DMS79 treated with DMSO at 0.1 percent for 48 hours (cell line): ENCODE measurements around the gene IGFBP7.
A peak's percentile ranks its signal among the peaks of the same experiment; 100 is the strongest.

ENCODE experiments used
- DNase-seq: peaks from one replicate; lab custom pipeline; 2025; lab: John Stamatoyannopoulos, UW

IGFBP7 gene

DNA sequence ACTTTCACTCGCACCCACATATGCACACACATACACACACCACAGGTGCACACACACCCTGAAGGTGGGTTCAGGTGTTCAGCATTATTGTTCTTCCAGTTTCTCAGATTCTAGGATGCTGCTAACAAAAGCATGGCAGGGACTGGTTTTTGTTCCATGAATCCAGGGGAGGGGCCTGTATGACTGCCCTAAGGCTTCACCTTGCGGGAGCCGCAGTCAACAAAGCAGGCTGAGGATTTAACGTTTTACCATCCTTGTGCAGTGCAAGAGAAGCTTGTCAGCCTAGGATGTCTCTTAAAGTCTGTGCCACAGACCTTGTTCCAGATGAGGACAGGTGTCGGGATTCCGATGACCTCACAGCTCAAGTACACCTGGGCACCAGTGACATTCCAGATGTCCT, 69.7 kb downstream of the IGFBP7 start:
- peak; percentile 48 for DNase-seq

DNA sequence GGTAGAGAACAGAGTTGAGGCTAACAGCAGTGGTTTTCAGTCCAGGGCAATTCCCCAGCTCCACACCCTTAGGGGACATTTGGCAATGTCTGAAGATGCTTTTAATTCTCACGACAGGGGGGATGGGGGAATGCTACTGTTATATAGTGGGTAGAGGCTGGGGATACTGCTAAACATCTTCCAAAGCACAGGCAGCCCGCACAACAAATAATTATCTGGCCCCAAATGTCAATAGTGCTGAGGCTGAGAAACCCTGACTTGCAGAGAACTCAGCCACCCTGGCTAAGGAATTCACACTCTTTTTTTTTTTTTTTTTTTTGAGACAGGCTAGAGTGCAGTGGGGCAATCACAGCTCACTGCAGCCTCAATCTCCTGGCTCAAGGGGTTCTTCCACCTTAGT, 70.8 kb downstream of the IGFBP7 start:
- DNase-seq: no peak

DNA sequence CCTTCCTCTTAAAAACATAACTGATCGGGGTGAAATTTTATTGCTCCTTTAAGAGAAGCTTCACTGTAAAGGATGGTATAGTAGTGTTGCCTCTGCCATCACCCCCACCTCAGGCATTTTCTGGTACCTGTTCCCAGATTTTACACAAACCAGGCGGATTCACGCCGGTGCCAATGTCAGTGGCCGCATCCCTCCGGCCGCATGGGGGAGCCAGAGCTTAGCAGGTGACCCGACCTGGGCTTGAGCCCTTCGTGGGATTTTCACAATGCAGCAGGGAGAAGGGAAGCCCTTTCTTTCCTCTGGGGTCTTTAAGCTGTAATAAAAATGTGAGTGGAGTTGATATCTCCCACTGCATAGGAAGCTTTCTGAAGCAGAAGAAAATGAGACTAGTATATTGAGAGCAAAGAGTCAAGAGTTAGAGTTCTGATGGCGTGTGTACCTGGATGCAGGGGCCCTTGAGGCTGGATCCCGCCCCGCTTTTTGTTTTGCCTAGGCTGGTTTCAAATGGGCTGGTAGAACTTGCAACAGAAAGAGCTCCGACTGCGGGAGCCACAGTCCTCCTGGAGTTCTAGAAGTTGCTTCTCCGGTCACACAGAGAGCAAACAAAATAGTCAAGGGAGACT, 72.1 kb downstream of the IGFBP7 start:
- DNase-seq: peak; percentile 25

DNA sequence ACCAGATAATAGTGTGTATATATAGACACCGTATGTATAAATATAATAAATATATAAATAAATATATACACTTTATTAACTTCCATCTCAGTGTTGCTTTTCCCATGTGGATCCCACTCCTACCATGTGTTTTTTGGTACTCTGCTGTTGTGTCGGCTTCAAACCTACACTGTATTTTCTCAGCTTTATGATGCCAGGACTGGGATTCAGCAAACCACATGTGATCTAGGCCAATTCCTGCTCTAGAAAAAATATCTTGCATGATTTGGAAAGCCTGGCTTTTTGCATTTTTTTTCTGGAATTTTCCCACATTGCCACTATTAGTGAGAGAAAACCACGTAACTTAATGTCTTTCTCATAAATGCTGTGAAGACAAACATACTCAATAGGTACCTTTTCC, 75.7 kb downstream of the IGFBP7 start:
- no peak for DNase-seq

DNA sequence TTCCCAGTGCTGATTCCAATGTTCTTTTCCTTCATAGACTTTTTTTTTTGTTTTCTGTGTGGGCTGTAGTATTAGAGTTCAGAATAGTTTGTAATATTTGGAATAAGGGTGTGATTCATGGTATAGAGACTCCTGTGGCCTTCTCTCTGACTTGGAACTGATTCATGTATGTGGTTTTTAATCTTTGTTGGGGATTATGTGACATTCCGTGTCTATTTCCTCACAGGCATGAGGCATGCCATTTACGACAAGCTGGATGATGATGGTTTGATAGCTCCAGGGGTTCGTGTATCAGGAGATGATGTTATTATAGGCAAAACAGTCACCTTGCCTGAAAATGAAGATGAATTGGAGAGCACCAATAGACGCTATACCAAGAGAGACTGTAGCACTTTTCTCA, 87.1 kb downstream of the IGFBP7 start:
- no peak for DNase-seq

DNA sequence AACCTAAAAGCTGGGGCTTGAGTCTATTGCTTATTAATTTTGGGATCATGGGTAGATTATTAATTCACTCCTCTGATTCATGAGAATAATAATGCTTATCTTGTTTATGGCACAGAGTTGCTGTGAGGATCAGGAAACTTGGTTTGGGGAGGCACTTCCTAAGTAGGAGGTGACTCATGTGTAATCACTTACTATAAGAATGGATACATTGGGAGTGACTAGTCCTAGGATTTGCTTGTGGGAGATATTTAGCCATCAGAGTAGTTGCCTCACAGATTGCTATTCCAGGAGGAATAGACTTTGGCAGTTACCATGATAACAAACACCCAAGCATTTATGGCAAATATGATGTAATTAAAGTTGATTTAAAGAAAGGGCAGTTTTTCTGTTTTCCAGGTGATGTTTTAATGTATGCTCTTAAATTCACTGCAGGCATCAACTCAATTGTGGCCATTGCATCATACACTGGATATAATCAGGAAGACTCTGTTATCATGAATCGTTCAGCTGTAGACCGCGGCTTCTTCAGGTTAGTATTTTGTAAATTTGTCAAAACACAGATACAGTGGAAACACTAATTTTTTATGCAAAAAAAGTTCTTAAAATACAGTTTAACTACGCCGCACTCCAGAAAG, 89.6 kb downstream of the IGFBP7 start:
- DNase-seq: no peak

DNA sequence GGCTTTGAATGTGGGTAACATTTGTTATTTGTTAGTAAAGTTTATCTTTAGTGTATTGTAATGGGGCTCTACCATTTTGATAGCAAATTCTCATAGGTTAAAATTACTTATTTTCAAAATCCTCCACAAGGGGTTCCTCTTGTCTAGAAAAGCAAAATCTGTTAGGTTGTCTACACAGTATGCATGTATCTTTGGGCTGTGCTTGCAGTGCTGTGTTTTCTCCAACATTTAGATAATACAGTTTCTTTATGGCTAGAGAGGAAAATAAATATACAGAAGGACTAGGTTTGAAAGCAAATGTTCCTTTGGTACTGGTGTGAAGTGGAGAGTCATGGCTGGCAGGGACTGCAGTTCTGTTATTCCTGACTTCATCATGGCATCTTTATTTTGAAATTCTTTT, 91.2 kb downstream of the IGFBP7 start:
- DNase-seq: no peak

DNA sequence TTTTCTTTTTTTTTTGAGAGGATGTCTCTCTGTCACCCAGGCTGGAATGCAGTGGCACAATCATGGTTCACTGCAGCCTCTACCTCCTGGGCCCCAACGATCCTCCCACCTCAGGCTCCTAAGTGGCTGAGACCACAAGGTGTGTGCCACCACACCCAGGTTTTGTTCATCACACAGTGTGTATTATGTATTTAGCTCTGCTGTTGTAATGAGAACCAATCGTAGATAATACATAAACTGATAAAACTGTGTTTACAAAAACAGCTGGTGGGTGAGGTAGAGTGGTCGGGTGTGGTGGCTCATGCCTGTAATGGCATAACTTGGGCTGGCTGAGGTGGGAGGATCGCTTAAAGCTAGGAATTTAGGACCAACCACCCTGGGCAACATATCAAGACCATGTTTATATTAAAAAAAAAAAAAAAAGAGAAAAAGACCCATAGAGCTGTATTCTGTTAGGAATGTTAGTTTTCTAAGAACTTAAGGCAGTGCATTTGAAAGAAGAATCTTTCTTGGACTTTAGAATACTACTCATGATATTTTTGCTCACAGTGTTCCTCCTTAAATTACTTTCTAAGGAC, 96.6 kb downstream of the IGFBP7 start:
- no peak for DNase-seq

DNA sequence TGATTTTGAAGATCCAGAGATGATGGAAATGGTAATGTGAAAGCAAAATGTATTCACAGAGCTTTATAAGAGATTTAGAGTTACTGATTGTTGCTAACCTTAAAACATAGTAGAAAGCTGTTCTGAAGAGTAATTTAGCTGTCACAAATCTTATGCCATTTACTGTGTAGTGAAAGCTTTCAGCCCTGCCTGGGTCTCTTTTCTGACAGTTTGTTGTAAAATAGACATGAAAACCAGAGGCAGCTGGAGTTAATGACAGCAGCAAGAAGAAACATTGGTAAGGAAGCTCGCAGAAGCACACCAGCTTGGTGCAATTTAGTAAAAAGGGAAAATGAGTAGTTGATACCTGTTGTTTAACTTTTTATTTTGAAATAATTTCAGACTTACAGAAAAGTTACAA, 110.4 kb downstream of the IGFBP7 start:
- no peak for DNase-seq

DNA sequence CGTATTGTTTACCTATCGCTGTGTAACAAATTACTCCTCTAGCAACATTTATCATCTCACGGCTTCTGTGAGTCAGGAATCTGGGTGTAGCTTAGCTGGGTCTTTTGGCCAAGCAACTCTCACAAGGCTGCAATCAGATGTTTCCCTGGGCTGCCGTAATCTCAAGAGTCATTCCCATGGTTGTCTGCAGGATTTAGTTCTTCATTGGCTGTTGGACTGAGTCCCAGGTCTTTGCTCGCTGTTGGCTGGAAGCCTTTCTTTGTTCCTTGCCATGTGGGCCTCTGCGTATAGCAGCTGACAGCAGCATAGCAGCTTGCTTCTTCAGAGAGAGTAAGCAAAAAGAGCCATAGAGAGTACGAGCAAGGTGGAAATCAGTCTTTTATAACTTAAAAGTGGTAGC, 114.7 kb downstream of the IGFBP7 start:
- DNase-seq: no peak

DNA sequence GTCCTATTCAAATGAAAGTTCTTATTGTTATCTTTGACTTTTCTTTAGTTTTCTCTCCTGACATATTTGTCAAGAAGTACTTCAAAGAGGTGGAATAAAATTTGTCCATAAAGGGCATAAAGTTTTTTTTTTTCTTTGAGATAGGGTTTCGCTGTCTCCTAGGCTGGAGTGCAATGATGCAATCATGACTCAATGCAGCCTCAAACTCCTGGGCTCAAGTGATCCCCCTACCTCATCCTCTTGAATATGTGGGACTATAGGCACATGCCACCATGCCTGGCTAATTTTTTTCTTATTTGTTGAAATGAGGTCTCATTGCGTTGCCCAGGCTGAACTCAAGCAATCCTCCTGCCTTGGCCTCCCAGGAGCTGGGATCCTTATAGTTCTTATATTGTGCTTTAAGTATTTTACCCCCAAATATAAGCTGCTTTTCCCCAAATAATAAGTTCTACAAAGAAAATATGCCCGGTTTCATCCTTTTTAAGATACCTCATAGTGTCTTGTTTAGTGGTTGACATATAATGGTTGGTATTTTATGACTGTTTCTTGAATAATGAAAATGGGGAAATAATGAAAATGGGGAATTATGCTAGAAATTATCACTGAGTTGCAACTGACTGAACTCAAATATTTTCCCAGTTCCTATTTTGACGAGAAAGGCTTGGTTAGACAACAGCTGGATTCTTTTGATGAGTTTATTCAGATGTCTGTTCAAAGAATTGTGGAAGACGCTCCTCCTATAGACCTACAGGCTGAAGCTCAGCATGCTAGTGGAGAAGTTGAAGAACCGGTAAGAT, 119.9 kb downstream of the IGFBP7 start:
- no peak for DNase-seq

DNA sequence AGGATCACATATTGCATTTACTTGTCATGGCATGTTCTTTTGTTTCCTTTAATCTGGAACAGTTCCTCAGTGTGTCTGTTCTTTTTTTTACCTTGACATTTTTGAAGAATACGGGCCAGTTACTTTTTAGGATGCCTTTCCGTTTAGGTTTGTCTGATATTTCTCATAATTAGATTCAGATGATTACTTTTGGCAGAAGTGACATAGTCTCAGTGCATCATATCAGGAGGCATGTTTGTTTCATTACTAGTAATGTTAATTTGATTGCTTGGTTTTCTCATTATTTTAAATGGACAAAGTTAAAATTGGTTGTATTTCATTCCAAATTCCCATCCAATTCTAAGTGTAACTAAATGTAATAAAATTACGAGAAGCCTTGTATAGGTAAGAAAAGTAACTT, 123.2 kb downstream of the IGFBP7 start:
- no peak for DNase-seq

DNA sequence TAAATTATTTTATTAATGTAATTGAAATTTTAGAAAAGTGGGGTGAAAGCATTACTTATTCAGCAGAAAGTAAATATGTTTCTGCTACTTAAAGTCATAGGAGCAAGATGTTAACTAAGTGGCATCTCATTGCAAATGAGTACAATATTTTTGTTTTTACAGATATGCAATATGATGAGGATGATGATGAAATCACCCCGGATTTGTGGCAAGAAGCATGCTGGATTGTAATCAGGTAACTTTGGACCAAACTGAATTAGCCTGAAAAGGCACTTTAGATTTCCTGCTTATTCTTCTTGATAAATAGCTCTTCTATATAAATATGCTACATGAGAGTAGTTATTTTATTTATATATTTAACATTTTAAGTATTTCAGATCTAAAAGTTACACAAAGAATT, 124.0 kb downstream of the IGFBP7 start:
- no peak for DNase-seq

DNA sequence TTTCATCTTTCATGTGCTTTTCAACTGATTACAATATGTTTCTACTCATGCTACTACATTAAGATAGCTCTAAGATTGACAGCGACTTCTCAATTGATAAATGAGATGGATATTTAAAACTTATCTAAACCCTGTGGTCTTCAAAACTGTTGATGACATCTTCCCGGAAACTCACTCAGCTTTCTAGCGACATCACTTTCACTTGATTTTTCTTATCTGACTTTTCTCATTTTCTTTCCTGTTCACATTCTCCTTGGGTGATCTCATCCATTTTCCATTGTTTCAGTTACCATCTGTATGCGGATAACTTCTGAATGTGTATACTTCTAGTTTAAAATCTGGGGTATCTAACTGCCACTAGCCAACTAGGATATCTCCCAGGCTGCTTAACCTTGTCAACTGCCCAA, 128.4 kb downstream of the IGFBP7 start:
- DNase-seq: no peak
